GM12873 (cell line): ENCODE measurements around the gene VPS13C.

Experiments
- CTCF ChIP-seq: IDR thresholded peaks from 2 replicates; pipeline ENCODE4 v1.5.1; 2012; ENCODE audit warnings: low read depth, mild to moderate bottlenecking, moderate library complexity, low read length, control low read depth; ENCODE audit not compliant: insufficient read depth; ENCODE audit errors: missing control alignments

VPS13C gene

GRCh38 chr15:61994216-61994615, 66.0 kb downstream of the VPS13C start:
- TF ChIP-seq CTCF, result no peak

GRCh38 chr15:61992518-61992917, 67.7 kb downstream of the VPS13C start:
- TF ChIP-seq CTCF, result no peak

- TF ChIP-seq CTCF, result no peak
Measured at GRCh38 chr15:61989667-61990066, 70.6 kb downstream of the VPS13C start.

GRCh38 chr15:61987824-61988223, 72.4 kb downstream of the VPS13C start:
- TF ChIP-seq CTCF, result no peak

- no peak for TF ChIP-seq CTCF
Measured at GRCh38 chr15:61983081-61983480, 77.2 kb downstream of the VPS13C start.

- no peak for TF ChIP-seq CTCF
Measured at GRCh38 chr15:61978225-61978624, 82.0 kb downstream of the VPS13C start.

GRCh38 chr15:61974759-61975158, 85.5 kb downstream of the VPS13C start:
- TF ChIP-seq CTCF, result no peak
